KBM-7 (cell line): ENCODE results near the gene DLGAP1.

Experiments
- DNase-seq: peaks from one replicate; pipeline ENCODE4 v3.0.0-alpha.2; 2015
- in situ Hi-C: fragments of 300-500 bp; cut with MboI; formaldehyde crosslinking; loops from 2 replicates; pipeline ENCODE4 v1.14.3; 2020; ENCODE audit warnings: low sequenced_read_pairs, low pct_unique_long_range_greater_than_20kb, mixed read lengths

DLGAP1 gene

DNA sequence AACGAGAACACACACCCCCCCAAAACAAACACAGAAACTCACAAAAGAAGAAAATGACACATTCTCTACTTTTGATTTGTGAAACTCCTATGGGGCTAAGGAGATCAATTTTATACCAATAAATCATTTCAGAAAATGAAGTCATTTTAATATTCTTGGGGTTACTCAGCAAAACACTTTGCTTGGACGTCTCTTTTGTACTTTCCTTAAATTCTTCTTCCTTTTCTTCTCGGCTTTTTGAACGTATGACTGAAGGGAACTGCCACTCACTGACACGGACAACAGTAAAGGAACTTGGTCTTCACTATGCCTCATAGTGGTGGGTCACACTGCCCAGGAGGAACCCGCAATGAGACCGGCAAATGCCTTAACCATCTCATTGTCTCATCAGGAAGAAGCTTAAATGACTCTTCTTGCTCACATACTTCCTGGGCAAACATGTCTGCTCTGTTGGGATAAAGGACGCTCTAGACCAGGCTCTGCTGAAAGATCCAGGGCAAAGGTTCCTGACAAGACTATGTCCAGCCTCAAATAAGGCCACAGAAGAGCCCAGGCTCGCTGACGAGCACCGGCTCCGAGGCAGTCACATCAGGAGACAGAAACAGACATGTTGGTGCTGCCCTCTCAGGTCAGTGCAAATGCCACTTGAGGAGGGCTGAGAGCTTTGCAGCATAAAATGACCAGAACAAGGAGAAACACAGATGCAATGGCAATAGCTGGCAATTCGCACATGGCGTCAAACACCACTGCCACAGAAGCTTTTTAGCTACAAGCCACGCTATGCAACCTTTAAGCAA is 799.7 kb downstream of the DLGAP1 start:
- peak; percentile 43 for DNase-seq
- in situ Hi-C loops, result loop anchor here (25.0 kb wide), 1 partner anchor 368 kb away; no protein-coding TSS in a partner anchor

DNA sequence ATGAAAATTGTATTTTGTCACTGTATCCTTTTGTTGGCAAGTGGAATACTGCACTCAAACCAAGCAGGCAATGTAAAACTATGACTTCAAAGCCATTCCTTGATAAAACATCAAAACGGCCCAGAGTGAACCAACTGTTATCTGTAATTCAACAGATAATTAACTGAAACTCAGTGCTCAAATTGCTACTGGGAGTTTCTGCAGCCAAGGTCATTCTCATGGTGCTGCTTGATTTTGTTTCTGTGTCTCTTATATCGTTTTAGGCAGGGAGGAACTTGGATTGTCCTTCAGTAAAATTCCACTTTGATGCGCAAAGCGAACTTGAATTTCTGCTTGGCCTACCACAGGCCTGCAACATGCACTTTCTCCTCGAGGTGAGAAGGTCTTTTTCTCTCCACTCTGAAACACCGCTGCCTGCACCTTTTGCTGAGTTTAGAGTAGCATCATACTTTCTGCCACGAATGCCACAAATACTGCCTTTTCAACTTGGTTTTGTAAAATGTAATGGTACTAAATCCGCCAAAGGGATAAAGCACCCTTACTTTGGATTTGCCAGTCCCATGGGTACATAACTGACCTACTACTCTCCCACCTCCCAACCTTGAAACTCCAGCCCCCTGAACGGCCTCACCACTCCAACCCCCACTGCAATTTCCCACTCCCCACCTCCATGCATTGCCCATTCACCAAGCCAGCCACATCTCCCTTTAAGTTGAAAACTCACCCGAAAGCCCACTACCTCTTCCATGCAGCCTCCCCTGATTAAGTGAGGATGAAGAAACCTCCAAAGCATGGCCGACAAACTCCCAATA is 800.5 kb downstream of the DLGAP1 start:
- DNase-seq, result no peak
- in situ Hi-C loops, result loop anchor here (25.0 kb wide), 1 partner anchor 367 kb away; no protein-coding TSS in a partner anchor

DNA sequence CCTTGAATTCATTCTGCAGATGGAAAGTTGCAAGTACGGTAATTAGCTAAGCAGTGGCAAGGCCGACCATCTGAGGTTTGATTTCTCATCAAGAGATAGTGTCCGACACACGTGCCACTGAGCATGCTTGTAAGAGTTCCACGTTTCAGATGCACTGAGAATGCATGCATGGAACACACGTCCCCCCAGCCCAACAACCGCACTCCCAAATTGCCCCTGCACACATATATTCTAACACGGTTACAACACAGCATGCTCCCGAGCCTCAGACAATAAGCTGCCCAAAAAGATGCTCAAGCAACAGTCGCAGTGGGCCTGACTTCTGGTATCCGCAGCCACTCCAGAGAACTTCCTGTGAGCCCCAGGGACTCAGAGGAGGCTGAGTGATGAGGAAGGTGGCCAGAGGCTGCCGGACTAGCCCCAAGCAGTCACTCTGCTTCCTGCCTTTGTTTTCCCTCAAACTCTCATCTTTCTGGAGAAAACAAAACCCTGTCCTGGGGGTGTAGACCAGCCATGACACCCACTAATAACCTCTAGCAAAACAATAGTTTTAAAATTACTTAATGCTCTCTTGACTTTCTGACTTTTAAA is 801.2 kb downstream of the DLGAP1 start:
- in situ Hi-C loops, result loop anchor here (25.0 kb wide), 1 partner anchor 367 kb away; no protein-coding TSS in a partner anchor
- peak; percentile 33 for DNase-seq

DNA sequence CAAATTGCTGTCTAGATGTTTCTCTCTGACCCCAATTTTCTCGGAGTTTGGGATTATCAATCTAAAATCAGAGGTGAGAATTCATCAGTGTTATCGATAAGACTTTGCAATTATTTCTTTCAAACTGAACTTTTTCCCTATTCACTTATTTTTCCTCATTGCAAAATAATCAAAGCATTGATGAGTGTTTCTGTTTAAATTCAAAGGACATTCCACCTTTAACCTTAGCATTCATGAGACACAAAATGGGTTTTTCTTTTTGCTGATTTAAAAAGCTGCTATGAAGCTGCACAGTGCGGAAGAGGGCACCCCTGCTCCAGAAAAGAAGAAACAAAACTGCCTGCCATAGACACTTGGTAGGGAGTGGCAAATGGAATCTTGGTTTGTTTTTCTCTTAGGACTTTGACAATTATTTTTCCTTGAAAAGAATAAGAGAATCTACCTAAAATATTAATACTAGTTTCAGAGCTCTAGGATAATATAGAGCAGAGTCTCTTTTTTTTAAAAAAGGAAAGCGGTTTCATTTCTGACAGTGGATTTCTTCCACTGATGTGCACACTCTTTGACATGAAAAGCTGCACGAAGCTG is 801.8 kb downstream of the DLGAP1 start:
- peak; percentile 44 for DNase-seq
- in situ Hi-C loops, result loop anchor here (25.0 kb wide), 1 partner anchor 366 kb away; no protein-coding TSS in a partner anchor

DNA sequence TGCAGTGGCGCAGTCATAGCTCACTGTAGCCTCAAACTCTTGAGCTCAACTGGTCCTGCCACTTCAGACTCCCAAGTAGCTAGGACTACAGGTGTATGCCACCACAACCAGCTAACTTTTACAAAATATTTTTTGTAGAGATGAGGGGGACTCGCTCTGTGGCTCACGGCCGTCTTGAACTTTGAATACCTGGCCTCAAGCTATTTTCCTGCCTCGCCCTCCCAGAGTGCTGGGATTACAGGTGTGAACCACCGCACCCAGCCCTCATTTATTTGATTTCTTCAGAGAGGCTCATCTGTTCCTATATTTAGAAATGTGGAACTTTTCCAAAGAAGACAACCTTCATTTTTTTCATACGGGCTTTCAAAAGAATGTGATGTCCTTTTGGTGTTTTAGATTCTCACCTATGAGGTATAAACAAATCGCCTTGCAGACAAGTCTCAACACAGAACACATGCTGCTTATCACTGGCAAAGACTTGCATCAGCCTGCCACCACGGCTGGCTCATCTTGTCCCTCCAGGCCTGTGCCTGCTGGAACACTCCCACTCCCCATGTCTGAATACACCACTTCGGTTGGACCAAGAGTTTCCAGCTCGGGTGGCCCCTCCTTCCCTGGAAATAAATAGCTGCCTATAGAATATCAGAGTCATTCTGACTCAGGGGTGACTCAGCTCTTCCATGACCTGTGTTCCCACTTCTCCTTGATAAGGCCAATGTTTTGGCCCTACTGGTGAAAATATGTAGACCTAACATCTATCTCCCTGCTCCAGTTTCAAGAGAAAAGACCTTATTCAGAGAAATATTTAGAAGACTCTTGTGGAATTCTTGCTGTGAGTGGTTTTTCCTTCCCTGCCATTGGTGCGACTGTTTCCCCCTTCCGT is 802.5 kb downstream of the DLGAP1 start:
- DNase-seq, result peak; percentile 96
- in situ Hi-C loops, result loop anchor here (25.0 kb wide), 1 partner anchor 365 kb away; no protein-coding TSS in a partner anchor

DNA sequence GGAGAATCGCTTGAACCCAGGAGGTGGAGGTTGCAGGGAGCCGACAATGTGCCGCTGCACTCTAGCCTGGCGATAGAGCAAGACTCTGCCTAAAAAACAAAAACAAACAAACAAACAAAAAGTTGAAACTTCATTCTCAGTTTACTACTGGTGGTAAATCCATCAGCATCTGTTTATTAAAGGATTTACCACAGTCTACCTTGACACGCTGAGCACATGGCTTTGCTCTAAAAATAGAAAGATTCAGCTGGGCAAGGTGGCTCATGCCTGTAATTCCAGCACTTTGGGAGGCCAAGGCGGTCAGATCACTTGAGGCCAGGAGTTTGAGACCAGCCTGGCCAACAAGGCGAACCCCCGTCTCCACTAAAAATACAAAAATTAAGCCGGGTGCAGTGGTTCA is 803.8 kb downstream of the DLGAP1 start:
- in situ Hi-C loops, result loop anchor here (25.0 kb wide), 1 partner anchor 364 kb away; no protein-coding TSS in a partner anchor
- no peak for DNase-seq

DNA sequence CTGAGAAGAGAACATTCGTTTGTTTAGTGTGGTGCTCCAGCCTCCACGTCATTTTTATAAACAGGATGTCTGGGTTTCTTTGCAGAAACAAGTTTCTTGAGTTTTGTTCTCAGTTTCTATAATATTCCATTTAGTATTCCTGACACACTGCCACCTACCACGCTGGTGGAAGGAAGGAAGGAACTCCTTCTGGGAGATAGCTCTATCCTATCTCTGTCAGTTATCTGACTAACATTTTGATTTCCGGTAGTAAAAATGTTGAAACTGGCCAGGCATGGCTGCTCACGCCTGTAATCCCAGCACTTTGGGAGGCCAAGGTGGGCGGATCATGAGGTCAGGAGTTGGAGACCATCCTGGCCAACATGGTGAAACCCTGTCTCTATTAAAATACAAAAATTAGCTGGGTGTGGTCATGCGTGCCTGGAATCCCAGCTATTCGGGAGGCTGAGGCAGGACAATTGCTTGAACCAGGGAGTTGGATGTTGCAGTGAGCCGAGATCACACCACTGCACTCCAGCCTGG is 804.5 kb downstream of the DLGAP1 start:
- in situ Hi-C loops, result loop anchor here (25.0 kb wide), 1 partner anchor 363 kb away; no protein-coding TSS in a partner anchor
- peak; percentile 42 for DNase-seq

DNA sequence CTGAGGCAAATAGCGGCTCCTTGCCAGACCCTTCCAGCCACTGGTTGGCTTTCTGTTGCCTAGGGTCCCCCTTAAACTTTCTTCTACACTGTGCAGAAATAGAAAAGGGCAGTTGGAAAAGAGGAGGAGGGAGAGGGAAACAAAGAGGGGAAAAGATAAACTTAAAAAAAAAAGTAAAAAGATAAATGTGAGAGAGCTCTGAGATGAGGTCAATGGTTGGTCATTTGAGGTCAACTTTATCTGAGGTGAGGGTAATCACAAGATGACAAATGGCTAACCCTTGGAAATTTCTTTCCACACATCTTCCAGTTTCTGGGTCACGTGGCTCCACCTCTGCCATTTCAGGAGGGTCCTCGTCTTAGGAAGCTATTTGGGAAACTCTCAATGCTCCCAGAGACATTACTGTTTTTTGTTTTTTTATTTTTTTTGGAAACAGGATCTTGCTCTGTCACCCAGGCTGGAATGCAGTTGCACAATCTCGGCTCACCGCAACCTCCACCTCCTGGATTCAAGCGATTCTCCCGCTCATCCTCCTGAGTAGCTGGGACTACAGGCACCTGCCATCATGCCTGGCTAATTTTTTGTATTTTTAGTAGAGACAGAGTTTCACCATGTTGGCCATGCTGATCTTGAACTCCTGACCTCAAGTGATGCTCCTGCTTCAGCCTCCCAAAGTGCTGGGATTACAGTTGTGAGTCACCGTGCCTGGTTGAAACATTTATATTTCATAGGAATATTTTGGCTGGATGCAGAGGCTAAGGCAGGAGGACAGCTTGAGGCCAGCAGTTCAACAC is 805.3 kb downstream of the DLGAP1 start:
- no peak for DNase-seq
- in situ Hi-C loops, result loop anchor here (25.0 kb wide), 1 partner anchor 363 kb away; no protein-coding TSS in a partner anchor

DNA sequence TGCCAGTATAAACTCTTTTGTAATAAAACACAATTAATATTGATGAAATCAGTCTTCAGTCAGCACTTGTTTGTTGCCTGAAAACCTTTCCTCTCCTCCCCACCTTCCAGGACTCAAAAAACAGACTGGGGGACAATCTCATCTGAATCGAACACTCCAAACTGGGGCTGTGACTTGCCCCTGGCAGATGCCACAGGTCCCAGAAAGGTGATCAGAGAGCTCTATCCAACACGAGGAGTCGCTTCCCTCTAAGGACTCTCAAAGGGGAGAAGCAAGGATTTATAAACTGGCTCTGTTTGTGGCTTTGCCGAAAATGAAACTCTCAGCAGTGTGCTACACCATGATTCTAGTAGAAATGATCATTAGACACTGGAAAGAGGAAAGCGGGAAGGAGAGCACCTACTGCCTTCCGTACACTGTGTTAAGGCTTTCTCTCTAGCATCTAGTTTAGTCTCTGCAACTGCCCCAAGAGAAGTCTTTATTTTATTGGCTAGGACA is 805.9 kb downstream of the DLGAP1 start:
- in situ Hi-C loops, result no loop called here
- no peak for DNase-seq

DNA sequence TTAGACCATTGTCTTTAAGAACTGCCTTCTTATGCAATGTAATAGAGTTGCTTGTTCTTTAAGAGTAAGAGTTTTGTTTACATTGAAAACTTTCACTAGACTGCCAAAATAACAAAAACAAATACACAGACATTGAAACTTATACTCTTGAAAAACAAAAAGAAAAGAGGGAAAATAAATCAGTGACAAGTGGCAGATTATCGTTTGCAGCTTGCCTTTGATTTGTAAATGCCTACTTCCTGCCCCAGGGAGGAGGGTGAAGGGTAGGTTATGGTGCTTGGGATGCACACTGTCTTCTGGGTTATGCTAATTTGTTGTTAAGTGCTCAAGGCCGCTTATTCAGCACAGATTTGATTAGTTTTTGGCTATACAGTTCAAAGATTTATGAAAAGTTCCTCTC is 806.5 kb downstream of the DLGAP1 start:
- DNase-seq, result no peak
- in situ Hi-C loops, result no loop called here

DNA sequence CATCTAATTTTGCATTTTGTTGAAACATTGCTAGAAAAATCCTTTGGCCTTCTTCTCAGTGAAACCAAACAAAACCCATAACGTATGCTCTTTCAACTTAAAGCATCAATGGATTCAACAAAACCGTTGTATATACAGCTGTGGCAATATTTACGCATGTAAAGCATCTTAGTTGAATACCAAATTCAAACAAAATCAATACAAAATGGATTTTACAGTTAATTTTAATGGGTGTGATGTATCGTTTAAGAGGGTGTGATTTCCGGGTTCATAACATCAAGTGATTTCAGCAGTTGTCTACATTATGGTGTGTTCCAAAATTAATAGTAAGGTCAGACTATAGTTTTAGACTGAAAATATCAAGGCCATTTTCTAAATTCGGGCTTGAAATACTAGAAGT is 806.9 kb downstream of the DLGAP1 start:
- in situ Hi-C loops, result no loop called here

DNA sequence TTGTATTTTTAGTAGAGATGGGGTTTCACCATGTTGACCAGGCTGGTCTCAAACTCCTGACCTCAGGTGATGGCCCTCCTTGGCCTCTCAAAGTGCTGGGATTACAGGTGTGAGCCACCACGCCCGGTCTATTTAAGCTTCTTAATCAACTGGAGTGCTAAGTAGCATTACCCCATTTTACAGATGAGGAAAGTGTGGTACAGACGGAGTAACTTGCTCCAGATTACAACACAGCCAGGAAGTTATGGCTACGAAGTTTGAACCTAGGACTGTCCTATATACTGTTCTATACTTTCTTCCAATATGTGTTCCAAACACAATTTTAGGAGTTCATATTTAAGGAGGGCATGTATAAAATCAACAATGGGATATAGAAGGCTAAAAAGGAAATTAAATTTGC is 807.5 kb downstream of the DLGAP1 start:
- DNase-seq, result no peak
- in situ Hi-C loops, result no loop called here

More for the DNA sequence above, 806.9 kb downstream of the DLGAP1 start:
- no peak for DNase-seq

DNA sequence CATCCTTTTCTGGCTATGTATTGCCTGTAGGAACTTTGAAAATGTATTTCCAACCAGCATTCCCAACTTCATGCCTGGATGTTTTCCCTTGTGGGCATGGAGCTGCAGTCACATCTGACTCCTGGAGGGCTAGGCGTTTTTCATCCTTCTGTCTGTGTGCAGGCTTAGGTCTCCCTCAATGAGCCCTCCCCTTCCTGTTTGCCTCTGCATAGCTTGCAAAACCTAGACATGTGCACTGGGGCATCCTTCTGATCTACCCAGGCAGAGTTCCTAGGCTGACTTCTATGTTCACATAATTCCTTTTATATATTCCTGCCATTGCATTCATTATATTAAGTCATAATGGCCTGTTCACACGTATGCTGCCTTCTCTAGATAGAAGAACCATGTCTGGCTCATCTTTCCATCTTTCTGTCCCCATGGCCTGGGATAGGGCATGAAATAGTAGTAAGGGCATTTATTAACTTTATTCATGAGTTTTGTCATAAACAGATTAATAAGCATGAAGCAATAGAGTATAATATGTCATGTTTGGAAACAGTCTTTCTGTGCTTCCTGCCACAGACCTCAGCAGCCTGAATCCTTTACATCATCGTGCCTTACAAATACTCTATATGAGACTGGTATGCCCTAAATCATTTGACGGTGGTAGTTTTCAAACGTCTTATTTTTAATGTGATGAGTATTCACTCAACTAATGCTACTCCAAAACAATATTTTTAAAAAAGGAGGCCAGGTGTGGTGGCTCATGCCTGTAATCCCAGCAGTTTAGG is 809.5 kb downstream of the DLGAP1 start:
- in situ Hi-C loops, result no loop called here
- peak; percentile 26 for DNase-seq

DNA sequence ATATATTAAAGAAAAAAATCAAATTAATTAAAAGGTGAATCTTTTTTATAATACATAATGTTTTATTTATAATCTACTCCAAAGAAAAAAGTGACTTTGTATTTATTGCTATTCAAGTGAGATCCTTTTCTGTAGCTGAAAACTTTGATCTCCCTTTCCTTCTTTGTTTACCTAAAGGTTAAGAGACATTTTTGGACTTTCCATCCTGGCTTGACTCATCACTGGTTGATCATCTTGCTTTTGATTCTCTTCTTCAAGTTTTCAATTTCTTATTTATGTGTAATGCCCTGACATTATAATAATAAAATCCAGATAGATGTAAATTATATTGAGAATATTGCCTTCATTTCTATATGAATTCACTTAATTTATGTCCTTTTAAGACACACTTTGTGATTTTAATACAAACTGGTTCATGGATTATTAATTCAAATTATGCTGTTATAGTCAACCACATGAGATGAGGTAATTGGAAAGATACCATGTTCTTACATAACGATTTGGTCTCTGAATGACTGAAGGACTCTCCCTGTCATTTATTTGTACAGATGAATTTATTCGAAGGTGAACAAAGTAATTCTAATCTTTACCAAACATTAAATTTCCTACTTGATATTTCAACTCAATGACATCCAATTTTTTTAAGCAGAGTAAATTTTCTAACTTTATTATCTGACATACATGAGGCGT is 820.7 kb downstream of the DLGAP1 start:
- in situ Hi-C loops, result no loop called here
- DNase-seq, result no peak

DNA sequence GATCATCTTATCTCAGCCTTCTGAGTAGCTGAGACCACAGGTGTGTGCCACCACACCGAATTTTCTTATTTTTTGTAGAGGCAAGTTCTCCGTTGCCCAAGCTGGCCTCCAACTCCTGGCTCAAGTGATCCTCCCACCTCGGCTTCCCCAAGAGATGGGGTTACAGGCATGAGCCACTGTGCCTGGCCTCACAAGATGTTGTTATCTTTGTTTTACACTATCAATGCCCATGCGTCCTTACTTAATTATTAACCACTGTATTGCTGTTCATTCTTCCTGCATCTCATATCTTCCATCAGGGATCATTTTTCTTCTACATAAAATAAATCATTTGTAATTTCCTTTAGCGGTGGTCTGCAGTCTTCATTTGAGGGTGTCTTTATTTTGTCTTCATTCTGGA is 823.2 kb downstream of the DLGAP1 start:
- no peak for DNase-seq
- in situ Hi-C loops, result no loop called here

DNA sequence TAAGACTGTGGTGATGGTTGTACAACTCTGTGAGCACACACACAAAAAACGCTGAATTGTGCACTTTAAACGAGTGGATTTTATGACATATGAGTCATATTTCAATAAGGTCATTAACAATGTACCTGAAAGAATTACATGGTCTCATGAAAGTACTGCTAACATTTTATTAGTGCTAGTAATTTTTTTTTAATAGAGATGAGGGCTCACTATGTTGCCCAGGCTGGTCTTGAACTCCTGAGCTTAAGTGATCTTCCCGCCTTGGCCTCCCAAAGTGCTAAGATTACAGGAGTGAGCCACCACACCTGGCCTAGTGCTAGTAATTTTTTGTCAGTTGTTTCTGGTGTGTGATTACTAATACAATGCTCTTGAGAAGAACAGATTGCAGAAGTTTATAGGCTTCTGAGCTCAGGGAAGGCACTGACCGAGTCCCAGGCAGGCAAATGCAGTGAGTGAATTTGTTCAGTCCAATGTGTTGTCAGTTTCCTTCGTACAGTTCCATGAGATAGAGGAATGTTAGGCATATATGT is 828.1 kb downstream of the DLGAP1 start:
- DNase-seq, result no peak
- in situ Hi-C loops, result no loop called here
